Stimulated activated CD4-positive, alpha-beta T cell treated with anti-CD3 and anti-CD28 coated beads, Interleukin-2, amount 100 ng/mL, for 24 hours (primary cell): ENCODE measurements around the gene CHFR.

Experiments
- DNase-seq, 2 donors: peaks; one replicate each; pipeline ENCODE4 v3.0.0-alpha.2; 2020

CHFR gene

DNA sequence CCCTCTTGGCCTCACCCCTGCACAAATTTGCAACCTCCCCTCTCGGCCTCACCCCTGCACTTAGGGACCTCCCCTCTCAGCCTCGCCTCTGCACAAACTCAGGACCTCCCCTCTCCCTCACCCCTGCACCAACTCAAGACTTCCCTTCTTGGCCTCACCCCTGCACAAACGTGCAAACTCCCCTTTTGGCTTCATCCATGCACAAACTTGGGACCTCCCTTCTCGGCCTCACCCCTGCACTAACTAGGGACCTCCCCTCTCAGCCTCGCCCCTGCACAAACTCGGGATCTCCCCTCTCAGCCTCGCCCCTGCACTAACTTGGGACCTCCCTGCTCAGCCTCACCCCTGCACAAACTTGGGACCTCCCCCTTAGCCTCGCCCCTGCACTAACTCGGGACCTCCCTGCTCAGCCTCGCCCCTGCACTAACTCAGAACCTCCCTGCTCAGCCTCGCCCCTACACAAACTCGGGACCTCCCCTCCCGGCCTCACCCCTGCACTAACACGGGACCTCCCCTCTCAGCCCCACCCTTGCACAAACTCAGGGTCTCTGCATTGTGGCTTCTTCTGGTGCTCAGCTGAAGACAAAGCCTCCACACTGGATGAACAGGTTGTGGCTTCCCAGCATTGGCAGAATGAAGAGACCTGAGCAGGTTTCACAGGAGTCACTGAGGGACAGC is 47.7 kb downstream of the CHFR start:
- DNase-seq, result no peak

DNA sequence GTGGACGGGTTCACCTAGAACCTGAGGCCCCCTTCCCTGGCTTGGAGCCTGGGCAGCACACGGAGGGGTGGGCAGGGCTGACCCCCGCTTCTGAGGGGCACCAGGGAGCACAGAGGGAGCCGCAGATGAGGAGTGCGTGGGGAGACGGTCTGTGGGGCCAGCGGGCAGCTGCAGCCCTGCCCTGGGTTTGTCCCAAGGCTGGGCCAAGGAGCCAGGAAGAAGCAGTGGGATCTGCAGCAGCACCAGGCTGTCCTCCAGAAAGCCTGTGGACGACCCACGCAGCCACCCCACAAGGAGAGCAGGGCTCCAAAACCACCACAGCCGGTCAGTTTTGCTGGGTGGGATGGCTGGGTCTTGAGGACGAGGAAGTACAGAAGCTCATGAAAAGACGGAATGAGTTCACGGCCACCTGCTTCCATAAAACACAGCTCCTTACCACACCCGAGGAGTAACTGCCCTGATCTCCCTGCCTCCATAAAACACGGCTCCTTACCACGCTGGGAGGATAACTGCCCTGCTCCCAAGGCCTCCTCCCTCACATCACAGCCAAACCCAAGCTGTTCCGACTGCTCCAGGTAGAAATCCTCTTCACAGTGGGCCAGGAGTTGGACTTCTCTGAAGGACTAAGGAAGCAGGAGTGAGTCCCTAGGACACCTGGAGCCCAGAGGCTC is 48.9 kb downstream of the CHFR start:
- DNase-seq, result no peak

DNA sequence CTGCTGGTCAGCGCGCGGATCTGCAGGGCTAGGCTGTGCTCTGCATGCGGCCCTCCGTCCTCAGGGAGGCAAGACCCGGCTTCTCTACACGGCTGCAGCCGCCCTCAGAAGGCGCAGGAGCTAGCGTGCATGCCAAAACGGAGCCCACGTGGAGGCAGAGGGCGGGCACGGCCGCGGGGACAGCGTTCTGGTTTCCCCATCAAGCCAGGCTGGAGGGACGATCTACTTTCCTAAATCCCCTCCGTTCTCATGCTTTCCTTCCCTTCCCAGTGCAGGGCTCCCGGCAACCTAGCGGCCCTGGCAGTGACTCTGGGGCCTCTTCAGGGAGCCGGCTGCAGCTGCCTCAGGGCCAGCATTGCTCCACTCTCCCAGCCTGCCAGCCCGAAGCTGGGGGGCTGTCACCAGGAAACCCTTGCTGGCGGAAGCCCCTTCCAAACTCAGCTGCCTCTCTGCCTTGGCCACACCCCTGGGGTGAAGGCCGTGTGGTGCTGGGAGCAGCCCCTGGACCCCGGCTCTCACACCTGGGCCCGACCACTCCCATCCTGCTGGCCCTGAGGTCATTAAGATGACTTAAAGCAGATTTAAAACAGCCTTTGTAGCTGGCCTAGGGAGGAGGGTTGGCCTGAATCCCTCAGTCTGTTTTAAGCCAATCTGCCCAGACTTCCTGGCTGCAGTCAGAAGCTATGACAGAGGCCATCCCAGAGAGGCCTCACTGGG is 49.6 kb downstream of the CHFR start:
- DNase-seq, result no peak

DNA sequence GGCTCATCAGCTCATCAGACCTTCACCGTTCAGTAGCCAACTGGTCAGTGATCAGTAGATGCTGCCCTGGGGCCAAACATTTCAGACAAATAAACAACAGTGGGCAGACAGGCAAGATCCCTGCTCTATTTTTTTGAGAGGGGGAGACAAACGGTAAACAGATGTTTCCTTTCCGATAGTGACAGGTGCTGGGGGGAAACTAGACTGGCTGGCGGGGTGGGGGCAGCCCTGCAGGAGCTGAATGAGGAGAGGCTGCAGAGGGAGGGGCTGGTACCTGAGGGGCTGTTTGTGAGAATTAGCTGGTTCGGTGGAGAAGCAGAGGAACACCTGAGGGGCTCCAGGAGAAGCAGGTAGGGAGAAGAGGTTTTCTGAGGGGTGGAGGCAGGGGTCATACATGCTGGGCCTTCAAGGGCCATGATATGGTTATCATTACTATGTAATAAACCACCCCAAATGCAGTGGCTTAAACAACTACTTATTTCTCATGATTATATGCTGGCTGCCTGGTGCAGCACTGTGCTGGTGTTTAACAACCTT is 50.5 kb downstream of the CHFR start:
- no peak for DNase-seq

DNA sequence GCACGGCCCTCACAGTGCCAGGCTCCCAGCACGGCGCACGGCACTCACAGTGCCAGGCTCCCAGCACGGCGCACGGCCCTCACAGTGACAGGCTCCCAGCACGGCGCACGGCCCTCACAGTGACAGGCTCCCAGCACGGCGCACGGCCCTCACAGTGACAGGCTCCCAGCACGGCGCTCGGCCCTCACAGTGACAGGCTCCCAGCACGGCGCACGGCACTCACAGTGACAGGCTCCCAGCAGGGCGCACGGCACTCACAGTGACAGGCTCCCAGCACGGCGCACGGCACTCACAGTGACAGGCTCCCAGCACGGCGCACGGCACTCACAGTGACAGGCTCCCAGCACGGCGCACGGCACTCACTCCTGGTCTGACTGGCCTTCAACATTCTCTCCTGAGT is 51.2 kb downstream of the CHFR start:
- DNase-seq, result peak in 1 of 2 donors; percentile 16

DNA sequence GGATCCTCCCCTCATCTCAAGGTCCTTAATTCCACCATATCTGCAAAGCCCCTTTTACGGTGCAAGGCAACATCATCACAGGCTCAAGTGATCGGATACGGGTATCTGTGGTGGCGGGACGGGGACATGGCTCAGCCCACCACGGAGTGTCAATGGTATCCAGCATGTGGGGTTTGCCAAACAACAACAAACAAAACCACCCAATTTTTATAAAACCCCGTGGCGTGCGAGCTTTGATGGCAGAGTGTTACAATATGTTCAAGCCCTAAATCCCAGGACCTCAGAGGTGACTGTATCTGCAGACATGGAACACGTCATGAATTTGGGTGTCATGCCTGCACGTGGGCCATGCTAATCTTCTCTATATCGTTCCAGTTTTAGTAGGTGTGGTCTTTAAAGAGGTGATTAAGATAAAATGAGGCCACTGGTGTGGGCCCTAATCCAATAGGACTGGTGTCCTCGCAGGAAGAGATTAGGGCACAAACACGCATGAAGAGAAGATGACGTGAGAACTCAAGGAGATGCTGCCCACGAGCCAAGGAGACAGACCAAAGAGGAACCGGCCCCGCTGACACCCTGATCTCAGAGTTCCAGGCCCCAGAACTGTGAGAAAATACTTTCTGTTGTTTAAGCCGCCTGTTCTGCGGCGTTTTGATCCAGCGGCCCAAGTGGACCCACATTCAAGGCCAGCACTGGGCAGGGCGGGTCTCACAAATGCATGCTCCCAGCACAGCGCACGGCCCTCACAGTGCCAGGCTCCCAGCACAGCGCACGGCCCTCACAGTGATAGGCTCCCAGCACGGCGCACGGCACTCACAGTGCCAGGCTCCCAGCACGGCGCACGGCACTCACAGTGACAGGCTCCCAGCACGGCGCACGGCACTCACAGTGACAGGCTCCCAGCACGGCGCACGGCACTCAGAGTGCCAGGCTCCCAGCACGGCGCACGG is 52.1 kb downstream of the CHFR start:
- no peak for DNase-seq

DNA sequence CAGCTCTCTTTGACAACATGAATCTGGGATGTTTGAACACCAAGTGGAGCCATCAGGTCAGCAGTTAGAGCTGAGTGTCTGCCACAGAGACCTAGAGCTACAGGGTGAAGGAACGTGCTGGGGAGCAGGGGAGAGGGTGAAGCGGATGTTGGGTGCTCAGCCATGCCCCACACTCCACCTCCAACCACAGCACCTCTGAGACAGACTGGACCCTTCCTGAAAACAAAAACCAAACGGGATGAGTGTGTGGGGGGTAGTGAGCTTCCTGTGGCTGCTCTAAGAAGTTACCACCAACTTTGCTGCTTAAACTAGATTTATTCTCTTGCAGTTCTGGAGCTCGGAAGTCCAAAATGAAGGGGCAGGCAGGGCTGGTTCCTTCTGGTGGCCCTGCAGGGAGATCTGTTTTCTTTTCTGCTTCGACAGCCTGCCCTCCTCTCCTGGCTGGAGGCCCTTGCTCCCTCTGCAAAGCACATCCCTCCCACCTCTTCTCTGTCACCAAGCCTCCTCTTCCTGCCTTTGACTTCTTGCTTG is 53.2 kb downstream of the CHFR start:
- peak in 1 of 2 donors; percentile 22 for DNase-seq

DNA sequence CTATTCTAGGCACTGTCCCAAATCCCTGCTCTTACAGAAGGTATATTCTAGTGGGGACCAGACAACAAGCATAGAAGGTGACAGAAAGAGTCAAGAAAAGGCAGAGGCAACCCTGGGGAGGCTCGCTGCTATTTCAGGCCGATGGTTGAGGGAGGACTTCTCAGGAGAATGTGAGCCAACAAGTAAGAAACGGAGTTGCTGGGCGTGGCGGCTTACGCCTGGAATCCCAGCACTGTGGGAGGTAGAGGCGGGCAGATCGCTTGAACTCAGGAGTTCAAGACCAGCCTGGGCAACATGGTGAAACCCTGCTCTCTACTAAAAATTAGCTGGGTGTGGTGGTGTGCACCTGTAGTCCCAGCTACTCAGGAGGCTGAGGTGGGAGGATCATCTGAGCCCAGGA is 54.1 kb downstream of the CHFR start:
- DNase-seq, result no peak

DNA sequence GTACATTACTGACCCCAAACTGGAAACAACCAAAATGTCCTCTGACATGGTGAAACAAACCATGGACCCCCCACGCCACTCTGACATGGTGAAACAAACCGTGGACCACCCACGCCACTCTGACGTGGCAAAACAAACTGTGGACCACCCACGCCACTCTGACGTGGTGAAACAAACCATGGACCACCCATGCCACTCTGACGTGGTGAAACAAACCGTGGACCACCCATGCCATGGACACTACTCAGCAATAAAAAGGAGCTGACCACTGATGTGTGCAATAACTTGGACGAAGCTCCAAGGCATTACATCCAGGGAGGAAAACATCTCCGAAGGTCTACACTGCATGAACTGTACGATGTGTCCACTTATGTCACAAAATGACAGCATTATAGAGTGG is 55.6 kb downstream of the CHFR start:
- no peak for DNase-seq

DNA sequence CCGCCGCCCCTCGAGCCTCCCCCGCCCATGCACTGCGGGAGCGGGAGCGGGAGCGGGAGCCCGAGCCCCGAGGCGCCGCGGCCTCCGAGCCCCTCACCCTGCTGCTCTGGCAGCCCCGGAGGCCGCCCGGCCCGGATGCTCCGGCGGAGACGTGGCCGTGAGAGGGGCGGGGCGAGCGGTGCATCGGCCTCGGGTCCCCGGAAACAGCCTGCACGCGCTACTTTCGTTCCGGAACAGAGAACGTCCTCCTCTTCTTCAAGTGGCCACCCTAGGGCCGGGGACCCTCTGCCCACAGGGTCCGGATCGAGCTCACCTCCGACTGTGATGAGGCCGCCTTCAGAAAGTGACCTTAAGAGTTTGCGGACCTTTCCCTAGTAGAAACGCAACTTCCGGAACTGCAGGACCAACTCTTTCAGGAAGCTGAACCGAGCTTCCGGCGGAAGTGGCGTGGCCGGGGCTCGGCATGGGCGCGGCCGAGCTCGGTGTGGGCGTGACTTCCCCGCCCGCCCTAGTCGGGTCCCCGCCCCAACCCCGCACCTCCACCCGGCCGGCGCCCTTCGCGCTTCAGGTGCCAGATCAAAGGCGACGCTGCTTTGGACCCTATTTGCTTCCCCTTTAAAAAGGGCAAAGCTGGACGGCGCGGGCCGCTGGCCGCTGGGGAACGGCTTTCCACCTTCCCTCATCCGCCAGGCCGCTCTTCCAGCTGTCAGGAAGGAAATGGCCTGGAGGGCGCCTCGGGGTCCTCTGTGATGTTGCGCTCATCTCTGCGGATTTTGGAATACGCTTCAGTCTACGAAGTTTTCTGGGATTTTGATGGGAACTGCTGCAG is 58.5 kb downstream of the CHFR start, which contains the start of gene GOLGA3:
GOLGA3 (minus strand) TSS at position 164 of the 829 bp plus-strand sequence. CDS start 6,741 bp downstream, outside the sequence.
- DNase-seq, result peak; percentile 95 to 96

DNA sequence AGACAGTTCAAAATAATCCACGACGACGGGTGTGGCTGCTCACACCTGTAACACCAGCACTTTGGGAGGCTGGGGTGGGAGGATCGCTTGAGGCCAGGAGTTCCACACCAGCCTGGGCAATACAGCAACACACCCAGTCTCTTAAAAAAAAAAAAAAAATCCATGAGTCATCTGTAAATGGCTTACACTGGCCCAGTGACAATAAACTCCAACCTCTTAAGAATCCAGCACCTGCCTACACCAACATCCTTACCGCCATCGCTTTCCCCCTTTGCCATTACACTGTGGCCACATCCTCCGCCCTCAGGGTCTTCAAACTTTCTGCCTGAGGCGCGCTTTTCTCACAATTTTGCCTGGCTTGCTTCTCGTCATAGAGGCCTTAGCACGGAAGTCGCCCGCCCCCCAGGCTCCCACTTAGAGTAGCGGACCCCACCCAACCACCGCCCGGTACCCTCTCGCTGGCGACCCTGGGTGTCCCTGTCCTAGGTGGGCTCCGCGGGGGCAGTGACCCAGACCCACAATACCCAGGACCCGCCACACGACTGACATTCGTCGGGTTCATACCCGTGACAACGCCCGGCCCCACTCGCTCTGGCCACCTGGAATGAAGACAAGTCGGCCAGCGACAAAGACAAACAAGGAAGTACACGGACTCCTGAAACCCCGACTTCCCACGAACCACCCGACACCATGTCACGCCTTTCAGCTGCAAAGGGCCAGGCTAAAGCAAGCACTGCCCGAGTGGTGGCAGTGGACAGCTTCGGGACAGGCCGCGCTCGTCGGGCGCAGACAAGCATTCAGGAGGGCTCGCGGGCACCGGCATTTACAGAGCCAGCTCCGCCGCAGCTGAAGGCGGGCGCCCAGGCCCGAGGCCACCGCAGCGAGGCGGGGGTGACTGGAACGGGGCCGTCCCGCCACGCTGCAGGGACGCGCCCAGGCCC is 59.4 kb downstream of the CHFR start:
- DNase-seq, result peak; percentile 21 to 35

DNA sequence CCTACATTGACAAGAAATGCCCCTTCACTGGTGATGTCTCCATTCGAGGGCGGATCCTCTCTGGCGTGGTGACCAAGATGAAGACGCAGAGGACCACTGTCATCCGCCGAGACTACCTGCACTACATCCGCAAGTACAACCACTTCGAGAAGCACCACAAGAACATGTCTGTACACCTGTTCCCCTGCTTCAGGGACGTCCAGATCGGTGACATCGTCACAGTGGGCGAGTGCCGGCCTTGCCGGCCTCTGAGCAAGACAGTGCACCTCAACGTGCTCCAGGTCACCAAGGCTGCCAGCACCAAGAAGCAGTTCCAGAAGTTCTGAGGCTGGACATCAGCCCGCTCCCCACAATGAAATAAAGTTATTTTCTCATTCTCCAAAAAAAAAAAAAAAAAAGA is 61.5 kb downstream of the CHFR start:
- no peak for DNase-seq

DNA sequence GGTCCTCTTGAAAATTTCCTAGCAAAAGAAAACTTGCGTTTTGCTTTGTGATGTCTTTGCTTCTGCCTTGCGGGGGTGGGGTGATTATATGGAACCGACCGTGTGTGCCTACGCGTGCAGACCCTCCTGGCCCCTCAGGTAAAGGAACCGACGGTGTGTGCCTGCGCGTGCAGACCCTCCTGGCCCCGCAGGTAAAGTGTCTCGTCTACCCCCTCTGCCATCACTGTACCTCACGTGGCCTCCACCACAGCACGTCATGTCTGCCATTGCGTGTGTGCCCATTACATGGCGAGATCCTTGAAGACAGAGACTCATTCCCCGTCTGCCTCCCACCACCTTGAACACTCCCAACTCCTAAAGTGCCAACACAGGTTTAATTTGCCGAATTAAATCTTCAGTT is 62.3 kb downstream of the CHFR start:
- DNase-seq, result no peak

DNA sequence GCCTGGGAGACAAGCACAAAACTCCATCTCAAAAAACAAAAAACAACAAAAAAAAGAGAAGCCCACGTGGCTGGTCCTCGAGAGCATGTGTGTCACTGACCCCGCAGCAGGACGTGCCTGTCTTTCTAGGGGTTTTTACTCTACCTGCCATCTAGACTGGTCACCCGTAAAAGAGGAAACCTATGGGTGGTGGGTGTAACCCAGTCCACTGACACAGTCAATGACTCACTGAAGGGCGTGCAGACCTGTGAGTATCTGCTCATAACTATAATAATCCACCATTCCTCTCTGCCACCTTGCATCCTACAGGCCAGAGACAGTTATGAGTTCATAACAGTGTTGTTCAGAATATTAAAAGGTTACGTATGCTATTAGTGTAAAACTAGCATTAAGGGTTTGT is 63.4 kb downstream of the CHFR start:
- DNase-seq, result no peak

DNA sequence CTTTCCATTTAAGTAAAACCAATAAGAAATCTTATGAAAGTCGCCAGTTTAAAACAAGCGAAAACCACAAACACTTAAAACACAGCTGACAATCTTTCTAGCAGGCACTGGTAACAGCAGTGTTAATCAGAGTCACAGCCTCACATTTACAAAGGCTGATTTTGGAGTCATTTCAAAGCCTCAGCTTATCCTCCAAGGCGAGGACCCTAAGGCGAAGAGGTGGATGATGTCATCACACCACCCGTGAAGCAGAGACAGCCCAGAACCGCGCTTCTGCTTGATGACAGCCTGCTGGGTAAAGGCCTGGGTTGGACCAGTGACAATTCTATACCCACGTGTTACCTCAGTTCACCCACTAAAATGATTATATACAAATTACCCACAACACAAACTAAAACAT is 68.8 kb downstream of the CHFR start:
- DNase-seq, result no peak

DNA sequence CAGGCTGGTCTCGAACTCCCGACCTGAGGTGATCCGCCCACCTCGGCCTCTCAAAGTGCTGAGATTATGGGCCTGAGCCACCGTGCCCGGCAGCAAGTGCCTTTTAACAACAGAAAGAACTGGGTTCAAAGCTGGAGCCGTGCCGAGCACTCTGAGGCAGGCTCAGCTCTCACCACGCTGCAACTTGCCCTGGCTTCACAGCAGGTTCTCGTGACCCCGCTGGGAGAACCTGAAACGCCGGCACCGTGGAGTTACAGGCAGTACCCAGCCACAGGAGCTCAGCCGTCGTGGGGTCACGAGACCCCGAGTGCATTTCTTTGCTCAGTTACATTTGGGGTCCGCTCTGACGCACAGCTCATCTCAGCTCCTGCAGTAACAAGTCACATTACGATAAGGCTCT is 73.2 kb downstream of the CHFR start:
- no peak for DNase-seq

DNA sequence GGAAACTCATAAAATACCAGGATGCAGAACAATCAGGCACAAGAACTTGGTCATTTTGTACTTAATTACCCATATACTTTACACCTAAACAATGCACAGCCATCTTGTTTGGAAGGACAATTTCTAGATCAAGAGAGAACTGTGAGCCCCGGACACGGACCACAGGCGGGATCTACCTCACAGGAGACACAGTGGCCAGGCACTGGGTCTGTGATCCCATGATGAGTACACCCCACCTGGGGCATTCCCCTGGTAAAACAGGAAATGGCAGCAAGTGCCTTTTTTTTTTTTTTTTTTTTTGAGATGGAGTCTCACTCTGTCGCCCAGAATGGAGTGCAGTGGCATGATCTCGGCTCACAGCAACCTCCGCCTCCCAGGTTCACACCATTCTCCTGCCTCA is 74.0 kb downstream of the CHFR start:
- no peak for DNase-seq

DNA sequence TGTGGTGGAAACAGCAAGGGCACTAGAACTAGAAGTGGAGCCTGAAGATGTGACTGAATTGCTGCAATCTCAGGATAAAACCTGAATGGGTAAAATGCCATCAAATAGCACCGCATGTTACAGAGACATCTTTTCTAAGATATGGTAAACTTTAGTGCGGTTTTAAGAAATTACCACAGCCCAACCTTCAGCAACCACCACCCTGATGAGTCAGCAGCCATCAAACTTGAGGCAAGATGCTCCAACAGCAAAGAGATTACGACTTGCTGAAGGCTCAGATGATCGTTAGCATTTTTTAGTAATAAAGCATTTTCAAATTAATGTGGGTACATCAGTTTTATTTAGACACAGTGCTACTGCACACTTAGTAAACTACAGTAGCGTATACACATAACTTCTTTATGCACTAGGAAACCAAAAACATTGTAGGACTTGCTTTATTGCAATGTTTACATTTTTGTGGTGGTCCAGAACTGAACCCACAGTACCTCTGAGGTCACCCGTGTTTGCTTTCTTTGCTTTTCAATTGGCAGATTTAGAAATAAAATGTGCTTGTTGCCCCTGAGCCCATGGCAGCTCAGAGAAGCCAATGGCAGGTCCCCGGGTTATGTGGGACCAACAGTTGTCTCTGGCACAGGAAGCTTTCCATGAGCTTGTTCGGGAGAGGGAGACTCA is 74.6 kb downstream of the CHFR start:
- no peak for DNase-seq

DNA sequence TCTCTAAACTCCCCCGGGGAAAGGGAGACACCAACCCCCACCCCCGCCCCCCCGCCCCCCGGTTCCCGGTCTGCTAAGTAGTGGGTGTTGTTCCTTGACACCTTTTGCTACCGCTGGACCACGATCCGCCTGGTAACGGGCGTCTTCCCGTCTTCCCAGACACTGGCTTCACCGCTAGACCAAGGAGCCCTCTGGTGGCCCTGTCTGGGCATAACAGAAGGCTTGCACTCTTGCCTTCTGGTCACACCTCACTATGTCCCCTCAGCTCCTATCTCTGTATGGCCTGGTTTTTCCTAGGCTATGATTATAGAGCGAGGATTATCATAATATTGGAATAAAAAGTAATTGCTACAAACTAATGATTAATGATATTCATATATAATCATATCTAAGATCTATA is 78.0 kb downstream of the CHFR start:
- DNase-seq, result peak; percentile 30 to 43
